Measurements from ENCODE around the gene ZSWIM5. TPM values are rescaled to one million over a fixed set of nuclear protein-coding genes. Genes with fewer than 3 reads are reported as not detected.
"Not testable (repeated sequence)": the region's sequence is repeated elsewhere in the genome, so short reads cannot be mapped to it uniquely, and the experiment has no call there.

ZSWIM5 gene
- total and polyA plus RNA-seq, 2 of the 8 experiments (the other 6 are each of a cell fraction or from before 2014, with no cell fraction given): 2.5 to 3.9 TPM

- TF ChIP-seq MAFK (IDR thresholded peaks at IDR 0.05; ENCODE audit: low read depth, low read length) (no peak), USF2 (IDR thresholded peaks at IDR 0.05; ENCODE audit: low read length) (no peak), PHF8 (conservative IDR thresholded peaks at IDR 0.05; ENCODE audit: low read depth, low read length) (no peak), TCF12 (IDR thresholded peaks at IDR 0.05; ENCODE audit: low read depth, low read length) (no peak)
These were observed 71.9 kb downstream of the ZSWIM5 start (continued) for GRCh38 chr1:45134461-45134873.

- H3K4me3 ChIP-seq (ENCODE audit: extremely low read depth in 1 of 4, insufficient read depth in 2 of 4, low read depth in 3 of 4, low read length in 4 of 4); H3K23me2 ChIP-seq (ENCODE audit: low read depth, low read length); H3K79me1 ChIP-seq (ENCODE audit: low read depth, low read length); H4K5ac ChIP-seq (ENCODE audit: insufficient read length, low read depth, low read length); H3K27me3 ChIP-seq (replicated peaks in 1 of 4; ENCODE audit: control insufficient read depth in 3 of 4, extremely low read depth in 1 of 4, insufficient read depth in 3 of 4, low read length in 3 of 4); H3K23ac ChIP-seq (ENCODE audit: insufficient read length); H2BK5ac ChIP-seq (ENCODE audit: low read depth, low read length); H3K14ac ChIP-seq (ENCODE audit: insufficient read length); H4K91ac ChIP-seq (replicated peaks; ENCODE audit: insufficient read length, low read length); DNase-seq (ENCODE audit: low read depth in 1 of 2, low spot score in 2 of 2); H2BK15ac ChIP-seq (ENCODE audit: low read length); H3K27ac ChIP-seq (ENCODE audit: low read depth, low read length); H2BK120ac ChIP-seq (replicated peaks; ENCODE audit: low read depth, low read length); POLR2A ChIA-PET (ENCODE audit: partially characterized antibody); H4K8ac ChIP-seq (ENCODE audit: extremely low read depth, insufficient read depth, low read length); H3K4ac ChIP-seq (replicated peaks; ENCODE audit: insufficient read length, low read depth, low read length); H3K4me2 ChIP-seq (ENCODE audit: insufficient read depth in 1 of 2, low read depth in 2 of 2, low read length in 2 of 2); FAIRE-seq; H3K18ac ChIP-seq (ENCODE audit: extremely low read depth, low read length); H2AFZ ChIP-seq (ENCODE audit: low read length); CTCF ChIA-PET (ENCODE audit: partially characterized antibody); H3K56ac ChIP-seq (replicated peaks; ENCODE audit: insufficient read length, low read depth, low read length); H2AK5ac ChIP-seq (ENCODE audit: low read depth, low read length); H4K20me1 ChIP-seq (replicated peaks in 1 of 2; ENCODE audit: control insufficient read depth in 1 of 2, insufficient read depth in 2 of 2, low read length in 2 of 2); H2BK20ac ChIP-seq (ENCODE audit: low read length); H3K36me3 ChIP-seq (ENCODE audit: control insufficient read depth in 2 of 4, insufficient read depth in 4 of 4, low read length in 3 of 4); H3K9ac ChIP-seq (replicated peaks in 1 of 4; ENCODE audit: extremely low read depth in 1 of 4, low read depth in 3 of 4, low read length in 3 of 4); H2BK12ac ChIP-seq (ENCODE audit: low read depth, low read length); H3K9me3 ChIP-seq (ENCODE audit: insufficient read depth in 2 of 2, low read depth in 1 of 2, low read length in 1 of 2); H3K79me2 ChIP-seq (ENCODE audit: control insufficient read depth in 1 of 2, insufficient read depth in 2 of 2, low read length in 2 of 2); H3K4me1 ChIP-seq (replicated peaks in 1 of 4; ENCODE audit: control insufficient read depth in 3 of 4, insufficient read depth in 4 of 4, low read length in 3 of 4): not testable (repeated sequence)
- WGBS, 2 experiments (ENCODE audit: extremely low coverage in 1 of 2, insufficient coverage in 1 of 2, insufficient read length in 1 of 2, insufficient replicate concordance in 2 of 2, low coverage in 1 of 2, low lambda C conversion rate in 2 of 2, missing lambda C conversion rate in 1 of 2): 80% methylated on average over 1 of the region's 2 CpGs; no CpG with 5 or more reads in 1 of the 2 experiments
These were observed 73.7 kb downstream of the ZSWIM5 start for GRCh38 chr1:45132719-45133118.
